ENCODE data around the gene SETMAR.

Gene SETMAR

GRCh38 chr3:4356220-4356540 lies 53.0 kb downstream of the SETMAR start:
- Mint-ChIP-seq H3K27me3 (ENCODE audit: low read depth) (no peaks in the 10 kb centered on the region), H3K4me3 (no peak overlapping the region), H3K4me1 (peaks cover 41% of the 10 kb centered on the region), H3K9me3 (no peaks in the 10 kb centered on the region), H3K27ac (peak overlapping the region; percentile 94 to 95 (median 95)), H3K36me3 (ENCODE audit: low read depth) (peaks cover 6% of the 10 kb centered on the region)
- no peak for TF ChIP-seq CTCF (IDR thresholded peaks at IDR 0.05; ENCODE audit: unreplicated experiment in 3 of 3)

GRCh38 chr3:4356546-4357410 lies 53.6 kb downstream of the SETMAR start:
- peaks cover 12% of the 10 kb centered on the region for H3K36me3 Mint-ChIP-seq (ENCODE audit: low read depth)
- no peaks in the 10 kb centered on the region for H3K27me3 Mint-ChIP-seq (ENCODE audit: low read depth)
- no peak for TF ChIP-seq CTCF (IDR thresholded peaks at IDR 0.05; ENCODE audit: unreplicated experiment in 3 of 3)
- peaks cover 41% of the 10 kb centered on the region for H3K4me1 Mint-ChIP-seq
- H3K27ac Mint-ChIP-seq, result peak overlapping the region; percentile 94 to 95 (median 95)
- H3K9me3 Mint-ChIP-seq, result no peaks in the 10 kb centered on the region
- no peak overlapping the region for H3K4me3 Mint-ChIP-seq

DNA sequence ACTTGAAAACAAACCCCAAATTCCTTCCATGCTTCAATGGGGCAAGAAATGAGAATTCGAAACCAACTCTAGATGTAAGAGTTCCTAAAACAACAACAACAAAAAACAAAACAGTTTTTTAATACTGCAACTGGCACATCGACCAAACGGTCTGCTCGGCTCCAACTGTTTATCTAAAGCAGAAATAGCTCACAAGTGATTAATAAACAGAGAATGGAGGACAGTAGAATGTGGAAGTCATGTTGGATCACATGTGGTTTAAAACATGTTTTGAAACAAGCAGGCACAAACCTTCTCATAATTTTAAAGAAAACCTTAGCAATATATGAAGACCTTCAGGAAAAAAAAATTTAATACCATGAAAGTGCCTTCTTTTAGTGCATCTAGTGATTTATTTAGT lies 55.1 kb downstream of the SETMAR start:
- H3K9me3 Mint-ChIP-seq, result no peaks in the 10 kb centered on the region
- peak overlapping the region; percentile 35 to 80 (median 71) for H3K27ac Mint-ChIP-seq
- H3K4me1 Mint-ChIP-seq, result peaks cover 33% of the 10 kb centered on the region
- H3K4me3 Mint-ChIP-seq, result no peak overlapping the region
- TF ChIP-seq CTCF (IDR thresholded peaks at IDR 0.05; ENCODE audit: unreplicated experiment in 3 of 3), result no peak
- H3K27me3 Mint-ChIP-seq (ENCODE audit: low read depth), result no peaks in the 10 kb centered on the region
- peaks cover 19% of the 10 kb centered on the region for H3K36me3 Mint-ChIP-seq (ENCODE audit: low read depth)

DNA sequence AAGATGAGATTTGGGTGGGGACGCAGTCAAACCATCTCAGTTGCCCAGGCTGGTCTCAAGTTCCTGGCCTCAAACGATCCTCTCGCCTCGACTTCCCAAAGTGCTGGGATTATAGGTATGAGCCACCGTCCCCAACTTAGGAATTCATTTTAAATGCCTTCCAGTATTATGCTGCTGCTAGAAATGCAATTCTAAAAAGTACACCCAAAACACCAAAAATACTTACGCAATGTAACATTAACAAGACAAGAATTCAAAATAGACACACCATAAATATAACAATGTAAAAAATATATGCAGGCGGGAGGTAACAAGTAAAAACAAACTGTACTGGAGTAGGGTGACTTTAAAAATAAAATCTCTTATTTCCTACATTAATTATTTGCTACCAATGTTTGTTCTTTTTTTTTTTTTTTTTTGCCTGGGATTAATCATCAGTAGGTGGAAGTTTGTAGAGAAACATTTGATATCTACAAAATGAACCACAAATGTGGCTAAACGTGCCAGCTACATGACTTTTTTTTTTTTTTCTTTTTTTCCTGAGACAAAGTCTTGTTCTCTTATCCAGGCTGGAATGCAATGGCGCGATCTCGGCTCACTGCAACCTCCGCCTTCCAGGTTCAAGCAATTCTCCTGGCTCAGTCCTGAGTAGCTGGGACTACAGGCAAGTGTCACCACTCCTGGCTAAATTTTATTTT lies 56.8 kb downstream of the SETMAR start:
- H3K27ac Mint-ChIP-seq, result peak overlapping the region in 1 of 3 experiments; percentile 38

DNA sequence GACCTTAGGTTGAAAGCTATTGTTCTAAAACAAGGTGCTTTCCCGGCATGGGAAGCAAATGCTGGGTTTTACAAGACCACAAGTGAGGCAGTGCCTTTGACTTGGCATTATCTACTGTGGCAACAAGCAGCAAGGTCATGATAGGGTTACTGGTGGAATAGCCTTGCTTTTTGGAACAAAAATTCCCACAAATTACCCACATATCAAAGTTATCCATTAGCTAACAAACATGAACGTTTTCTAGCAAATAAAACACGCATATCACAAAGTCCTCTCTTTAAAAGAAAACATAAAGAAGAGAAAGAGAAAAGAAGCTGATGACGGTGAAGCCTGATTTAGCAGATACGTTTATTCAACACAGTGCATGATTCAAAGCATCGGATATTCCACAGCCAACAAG lies 57.6 kb downstream of the SETMAR start:
- Mint-ChIP-seq H3K27me3 (ENCODE audit: low read depth) (no peaks in the 10 kb centered on the region), H3K27ac (no peak overlapping the region), H3K4me1 (peaks cover 18% of the 10 kb centered on the region), H3K4me3 (no peak overlapping the region), H3K36me3 (ENCODE audit: low read depth) (peaks cover 19% of the 10 kb centered on the region), H3K9me3 (no peaks in the 10 kb centered on the region)
- no peak for TF ChIP-seq CTCF (IDR thresholded peaks at IDR 0.05; ENCODE audit: unreplicated experiment in 3 of 3)

More for the DNA sequence above, 56.8 kb downstream of the SETMAR start:
- Mint-ChIP-seq H3K4me1 (peaks cover 24% of the 10 kb centered on the region), H3K36me3 (ENCODE audit: low read depth) (peaks cover 19% of the 10 kb centered on the region), H3K9me3 (no peaks in the 10 kb centered on the region), H3K27me3 (ENCODE audit: low read depth) (no peaks in the 10 kb centered on the region), H3K4me3 (no peak overlapping the region)
- TF ChIP-seq CTCF (IDR thresholded peaks at IDR 0.05; ENCODE audit: unreplicated experiment in 3 of 3), result no peak

Measured in nephron (organoid).